H1 (cell line): Measurements from ENCODE around the gene PAX5. TPM values are rescaled to one million over a fixed set of nuclear protein-coding genes. Genes with fewer than 3 reads are reported as not detected.
A peak's percentile ranks its signal among the peaks of the same experiment; 100 is the strongest.

Experiments
- CTCF ChIA-PET: fragments of 300-600 bp; sonication (Branson Sonifier 250); formaldehyde crosslinking; loops from one replicate; lab custom pipeline; 2021; ENCODE audit not compliant: partially characterized antibody; lab: Charles Lee
- POLR2A ChIA-PET: fragments of 300-600 bp; sonication (Branson Sonifier 250); formaldehyde crosslinking; loops from one replicate; lab custom pipeline; 2021; ENCODE audit warnings: inconsistent platforms; ENCODE audit not compliant: partially characterized antibody; lab: Charles Lee
- DNase-seq, 2 experiments: peaks; one replicate each; pipeline versions ENCODE4 v3.0.0 to v3.0.0-alpha.2; 2010 to 2022; ENCODE audit warnings: low spot score in 2 of 2, low read depth in 1 of 2, mixed read lengths in 1 of 2
- FAIRE-seq: peaks from 2 replicates; lab custom pipeline; 2011; peaks lifted over from hg19 to GRCh38; lab: Jason Lieb, UNC
- H2AFZ ChIP-seq: 2 replicates; pipeline ENCODE4 v1.8.1; 2012; ENCODE audit warnings: low read length, inconsistent platforms
- H2AK5ac ChIP-seq: 2 replicates; pipeline ENCODE4 v1.6.1; 2013; ENCODE audit warnings: low read depth, low read length
- H2BK120ac ChIP-seq: replicated peaks from 2 replicates; pipeline ENCODE3; 2013; ENCODE audit warnings: low read depth, low read length, inconsistent platforms
- H2BK12ac ChIP-seq: 2 replicates; pipeline ENCODE4 v1.6.1; 2013; ENCODE audit warnings: low read depth, low read length
- H2BK15ac ChIP-seq: 2 replicates; pipeline ENCODE4 v1.6.1; 2013; ENCODE audit warnings: low read length
- H2BK20ac ChIP-seq: 2 replicates; pipeline ENCODE4 v1.6.1; 2013; ENCODE audit warnings: low read length
- H2BK5ac ChIP-seq: 2 replicates; pipeline ENCODE4 v1.6.1; 2013; ENCODE audit warnings: low read depth, low read length
- H3K14ac ChIP-seq: 2 replicates; pipeline ENCODE4 v1.6.1; 2013; ENCODE audit warnings: inconsistent platforms; ENCODE audit not compliant: insufficient read length
- H3K18ac ChIP-seq: 2 replicates; pipeline ENCODE4 v1.6.1; 2013; ENCODE audit warnings: low read length; ENCODE audit errors: extremely low read depth
- H3K23ac ChIP-seq: 2 replicates; pipeline ENCODE4 v1.6.1; 2013; ENCODE audit warnings: inconsistent platforms; ENCODE audit not compliant: insufficient read length
- H3K23me2 ChIP-seq: 2 replicates; pipeline ENCODE4 v1.6.1; 2013; ENCODE audit warnings: low read depth, low read length
- H3K27ac ChIP-seq: 2 replicates; pipeline ENCODE4 v1.6.1; 2011; ENCODE audit warnings: low read depth, low read length, inconsistent platforms
- H3K27me3 ChIP-seq, 4 experiments: replicated peaks in 1 of 4; 1 replicate in 1 of 4; 2 replicates in 3 of 4; pipeline versions ENCODE4 v1.6.1 to v1.8.1; 2011 to 2013; ENCODE audit warnings: low read length in 3 of 4, mild to moderate bottlenecking in 3 of 4, inconsistent platforms in 2 of 4, mixed read lengths in 2 of 4, moderate library complexity in 1 of 4; ENCODE audit not compliant: control insufficient read depth in 3 of 4, insufficient read depth in 3 of 4; ENCODE audit errors: extremely low read depth in 1 of 4
- H3K36me3 ChIP-seq, 4 experiments: 2 replicates each; pipeline versions ENCODE4 v1.6.1 to v1.8.1; 2011 to 2013; ENCODE audit warnings: mild to moderate bottlenecking in 4 of 4, low read length in 3 of 4, moderate library complexity in 2 of 4, control low read depth in 1 of 4, inconsistent platforms in 1 of 4; ENCODE audit not compliant: insufficient read depth in 4 of 4, control insufficient read depth in 2 of 4
- H3K4ac ChIP-seq: replicated peaks from 2 replicates; pipeline ENCODE3; 2013; ENCODE audit warnings: low read length, low read depth, mixed read lengths, inconsistent platforms; ENCODE audit not compliant: insufficient read length
- H3K4me1 ChIP-seq, 4 experiments: replicated peaks in 1 of 4; 1 replicate in 1 of 4; 2 replicates in 3 of 4; pipeline versions ENCODE4 v1.6.1 to v1.8.1; 2011 to 2013; ENCODE audit warnings: low read length in 3 of 4, inconsistent platforms in 2 of 4, mixed read lengths in 1 of 4; ENCODE audit not compliant: insufficient read depth in 4 of 4, control insufficient read depth in 3 of 4
- H3K4me2 ChIP-seq, 2 experiments: 2 replicates each; pipeline versions ENCODE4 v1.6.1 to v1.8.1; 2011 to 2013; ENCODE audit warnings: low read depth in 2 of 2, low read length in 2 of 2, control low read depth in 1 of 2, inconsistent platforms in 1 of 2, mild to moderate bottlenecking in 1 of 2; ENCODE audit not compliant: insufficient read depth in 1 of 2
- H3K4me3 ChIP-seq, 4 experiments: fragments of 200-600, 300-600 bp in 1 of 4; sonication (generic), shearing (Covaris generic), sonication (Bioruptor Twin) in 1 of 4; 2 replicates each; pipeline versions ENCODE4 v1.5.1 to v1.8.1; 2011 to 2016; ENCODE audit warnings: low read length in 4 of 4, low read depth in 3 of 4, control low read depth in 2 of 4, inconsistent platforms in 2 of 4, mild to moderate bottlenecking in 2 of 4, mixed read lengths in 1 of 4, moderate library complexity in 1 of 4; ENCODE audit not compliant: insufficient read depth in 2 of 4; ENCODE audit errors: extremely low read depth in 1 of 4
- H3K56ac ChIP-seq: replicated peaks from 2 replicates; pipeline ENCODE3; 2013; ENCODE audit warnings: low read depth, mild to moderate bottlenecking, mixed read lengths, low read length, inconsistent platforms; ENCODE audit not compliant: insufficient read length
- H3K79me1 ChIP-seq: 2 replicates; pipeline ENCODE4 v1.6.1; 2013; ENCODE audit warnings: low read depth, low read length, control low read depth
- H3K79me2 ChIP-seq, 2 experiments: 2 replicates each; pipeline versions ENCODE4 v1.6.1 to v1.8.1; 2012 to 2013; ENCODE audit warnings: low read length in 2 of 2, mild to moderate bottlenecking in 2 of 2, inconsistent platforms in 1 of 2; ENCODE audit not compliant: insufficient read depth in 2 of 2, control insufficient read depth in 1 of 2
- H3K9ac ChIP-seq, 4 experiments: replicated peaks in 1 of 4; 1 replicate in 1 of 4; 2 replicates in 3 of 4; pipeline versions ENCODE4 v1.6.1 to v1.8.1; 2011 to 2013; ENCODE audit warnings: low read depth in 3 of 4, low read length in 3 of 4, control low read depth in 2 of 4, mild to moderate bottlenecking in 2 of 4, moderate library complexity in 2 of 4, inconsistent platforms in 1 of 4; ENCODE audit errors: extremely low read depth in 1 of 4
- H3K9me3 ChIP-seq, 2 experiments: 2 replicates each; pipeline versions ENCODE4 v1.6.1 to v1.8.1; 2012 to 2013; ENCODE audit warnings: mild to moderate bottlenecking in 2 of 2, moderate library complexity in 2 of 2, control low read depth in 1 of 2, inconsistent platforms in 1 of 2, low read depth in 1 of 2, low read length in 1 of 2, mixed read lengths in 1 of 2; ENCODE audit not compliant: insufficient read depth in 2 of 2
- H4K20me1 ChIP-seq, 2 experiments: replicated peaks in 1 of 2; 2 replicates each; pipeline versions ENCODE3 to v1.8.1; 2011 to 2013; ENCODE audit warnings: inconsistent platforms in 2 of 2, low read length in 2 of 2, mild to moderate bottlenecking in 1 of 2; ENCODE audit not compliant: insufficient read depth in 2 of 2, control insufficient read depth in 1 of 2
- H4K5ac ChIP-seq: 2 replicates; pipeline ENCODE4 v1.6.1; 2013; ENCODE audit warnings: low read length, low read depth, mixed read lengths, inconsistent platforms; ENCODE audit not compliant: insufficient read length
- H4K8ac ChIP-seq: 2 replicates; pipeline ENCODE4 v1.8.0; 2013; ENCODE audit warnings: mild to moderate bottlenecking, moderate library complexity, low read length, inconsistent platforms; ENCODE audit not compliant: insufficient read depth; ENCODE audit errors: extremely low read depth
- H4K91ac ChIP-seq: replicated peaks from 2 replicates; pipeline ENCODE3; 2013; ENCODE audit warnings: low read length, mixed read lengths, inconsistent platforms; ENCODE audit not compliant: insufficient read length
- BCL11A ChIP-seq, 2 experiments: IDR thresholded peaks; one replicate each; pipeline ENCODE4 v1.6.1; 2011; ENCODE audit warnings: low read depth in 2 of 2, low read length in 2 of 2, mild to moderate bottlenecking in 2 of 2
- CEBPB ChIP-seq: IDR thresholded peaks from 2 replicates; pipeline ENCODE4 v1.6.1; 2012; ENCODE audit warnings: low read depth, low read length
- EP300 ChIP-seq, 2 experiments: IDR thresholded peaks; 1 replicate in 1 of 2; 2 replicates in 1 of 2; pipeline ENCODE4 v1.6.1; 2011 to 2012; ENCODE audit warnings: low read depth in 2 of 2, low read length in 2 of 2, mild to moderate bottlenecking in 2 of 2, borderline replicate concordance in 1 of 2, inconsistent platforms in 1 of 2, moderate library complexity in 1 of 2
- HDAC6 ChIP-seq: IDR thresholded peaks from one replicate; pipeline ENCODE4 v1.7.1; 2012; ENCODE audit warnings: low read depth, mild to moderate bottlenecking, inconsistent platforms, low read length, moderate library complexity
- SP1 ChIP-seq: IDR thresholded peaks from 2 replicates; pipeline ENCODE4 v1.6.1; 2011; ENCODE audit warnings: low read depth, low read length
- SP2 ChIP-seq: IDR thresholded peaks from 2 replicates; pipeline ENCODE4 v1.6.1; 2012; ENCODE audit warnings: mild to moderate bottlenecking, low read length, inconsistent platforms
- SRF ChIP-seq: IDR thresholded peaks from 2 replicates; pipeline ENCODE4 v1.6.1; 2011; ENCODE audit warnings: mild to moderate bottlenecking, low read depth, low read length, moderate library complexity
- TEAD4 ChIP-seq: IDR thresholded peaks from 2 replicates; pipeline ENCODE4 v1.6.1; 2012; ENCODE audit warnings: low read depth, low read length, inconsistent platforms, mixed read lengths
- WGBS, 2 experiments: shearing (Covaris generic) in 1 of 2; methylation state at CpG; one replicate each; pipeline versions ENCODE4 v1.1.6 to v1.1.7; 2013 to 2015; ENCODE audit warnings: low lambda C conversion rate in 2 of 2, mixed read lengths in 2 of 2, inconsistent platforms in 1 of 2, low coverage in 1 of 2, missing lambda C conversion rate in 1 of 2; ENCODE audit not compliant: insufficient replicate concordance in 2 of 2, insufficient coverage in 1 of 2, insufficient read length in 1 of 2; ENCODE audit errors: extremely low coverage in 1 of 2, missing lambda C conversion rate in 1 of 2; 5-methylcytosine and 5-hydroxymethylcytosine counted together
- polyA plus RNA-seq, 7 experiments: library from polyadenylated mRNA; depleted of rRNA in 3 of 7; stranded (reverse) in 5 of 7; unstranded in 2 of 7; fragments of >200 nt in 5 of 7; fragments of 200-250 nt in 2 of 7; gene quantifications; 1 replicate in 5 of 7; 2 replicates in 1 of 7; 4 replicates in 1 of 7; pipeline versions ENCODE4 v1.2.1 to v1.2.3, GENCODE V29; 2011 to 2013; ENCODE audit warnings: missing spikeins in 2 of 7, mixed read lengths in 2 of 7
- total RNA-seq: library from RNA; stranded (reverse); fragmentation: NEBNext Ultra II Directional; extraction: Animal tissue kit (Norgen Biotek cat#: 25700); gene quantifications from 2 replicates; pipeline ENCODE4 v1.2.1, GENCODE V29; 2021
- TF ChIP-seq, protein P1 (sequence below), 3 experiments: IDR thresholded peaks; 1 replicate in 2 of 3; 2 replicates in 1 of 3; pipeline versions ENCODE4 v1.5.1 to v1.6.1; 2011; ENCODE audit warnings: low read length in 3 of 3, mild to moderate bottlenecking in 3 of 3, inconsistent platforms in 2 of 3, low read depth in 1 of 3, moderate library complexity in 1 of 3; ENCODE audit not compliant: insufficient read depth in 1 of 3; ENCODE audit errors: control extremely low read depth in 1 of 3

PAX5 gene
- total and polyA plus RNA-seq, 2 of the 8 experiments (the other 6 are each of a cell fraction or from before 2014, with no cell fraction given) = 0.29 to 0.43 TPM

DNA sequence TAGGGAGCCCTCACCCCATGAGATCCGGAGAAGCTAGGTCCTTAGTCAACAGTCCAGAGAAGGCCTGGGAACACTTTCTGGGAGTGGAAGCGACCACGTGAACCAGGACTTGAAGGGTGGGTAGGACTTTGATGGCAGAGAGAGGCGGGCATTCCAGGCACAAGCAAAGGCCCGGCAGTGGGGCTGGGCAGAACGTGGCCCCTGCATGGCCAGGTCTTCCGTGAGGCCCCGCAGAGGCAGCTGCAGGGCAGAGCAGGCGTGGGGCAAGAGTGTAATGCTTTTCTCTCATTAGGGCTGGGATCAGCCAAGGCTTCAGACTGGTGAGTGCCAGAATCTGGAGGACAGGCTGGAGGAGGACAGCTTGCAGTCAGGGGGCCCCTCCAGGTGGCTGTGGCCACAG, 184.1 kb downstream of the PAX5 start:
- H2BK12ac ChIP-seq = no peak overlapping the region
- DNase-seq (no peak), FAIRE-seq (no peak)
- no peak overlapping the region for H3K4me2 ChIP-seq
- no peak overlapping the region for H2BK20ac ChIP-seq
- no peak overlapping the region for H2BK5ac ChIP-seq
- H3K9me3 ChIP-seq = no peaks in the 10 kb centered on the region
- no peak overlapping the region for H4K91ac ChIP-seq
- WGBS, 2 experiments = 92% methylated on average over 9 of the region's 9 CpGs; no CpG with 5 or more reads in 1 of the 2 experiments
- no peak overlapping the region for H2BK15ac ChIP-seq
- no peaks in the 10 kb centered on the region for H3K36me3 ChIP-seq
- H3K4me3 ChIP-seq = no peak overlapping the region
- H3K9ac ChIP-seq = no peak overlapping the region
- ChIA-PET CTCF (interaction anchor here (0.9 to 13.8 kb wide), 4 partner anchors 17 to 130 kb away, joined by 3 to 148 read pairs (median 4); no protein-coding TSS in a partner anchor), POLR2A (no interaction called here)
- no peaks in the 10 kb centered on the region for H3K79me2 ChIP-seq
- peaks cover 0 to 6% (median 0%) of the 10 kb centered on the region in 4 experiments; a peak in 1 of 7 replicates for H3K4me1 ChIP-seq
- TF ChIP-seq CEBPB (no peak), SP1 (no peak), EP300 (IDR thresholded peaks at IDR 0.05; ENCODE audit: borderline replicate concordance in 1 of 2, low read depth in 2 of 2, low read length in 2 of 2) (no peak), SRF (no peak), BCL11A (IDR thresholded peaks at IDR 0.05; ENCODE audit: low read depth in 2 of 2, low read length in 2 of 2) (no peak), SP2 (no peak), TEAD4 (no peak), HDAC6 (no peak)
- TF ChIP-seq, protein P1, sequence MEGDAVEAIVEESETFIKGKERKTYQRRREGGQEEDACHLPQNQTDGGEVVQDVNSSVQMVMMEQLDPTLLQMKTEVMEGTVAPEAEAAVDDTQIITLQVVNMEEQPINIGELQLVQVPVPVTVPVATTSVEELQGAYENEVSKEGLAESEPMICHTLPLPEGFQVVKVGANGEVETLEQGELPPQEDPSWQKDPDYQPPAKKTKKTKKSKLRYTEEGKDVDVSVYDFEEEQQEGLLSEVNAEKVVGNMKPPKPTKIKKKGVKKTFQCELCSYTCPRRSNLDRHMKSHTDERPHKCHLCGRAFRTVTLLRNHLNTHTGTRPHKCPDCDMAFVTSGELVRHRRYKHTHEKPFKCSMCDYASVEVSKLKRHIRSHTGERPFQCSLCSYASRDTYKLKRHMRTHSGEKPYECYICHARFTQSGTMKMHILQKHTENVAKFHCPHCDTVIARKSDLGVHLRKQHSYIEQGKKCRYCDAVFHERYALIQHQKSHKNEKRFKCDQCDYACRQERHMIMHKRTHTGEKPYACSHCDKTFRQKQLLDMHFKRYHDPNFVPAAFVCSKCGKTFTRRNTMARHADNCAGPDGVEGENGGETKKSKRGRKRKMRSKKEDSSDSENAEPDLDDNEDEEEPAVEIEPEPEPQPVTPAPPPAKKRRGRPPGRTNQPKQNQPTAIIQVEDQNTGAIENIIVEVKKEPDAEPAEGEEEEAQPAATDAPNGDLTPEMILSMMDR (IDR thresholded peaks at IDR 0.05; ENCODE audit: control extremely low read depth in 1 of 3, insufficient read depth in 1 of 3, low read depth in 1 of 3, low read length in 3 of 3) = no peak
- 0 out of 2 replicates have a peak overlapping the region, but pooled peaks have one; percentile 12 for H4K8ac ChIP-seq
- no peaks in the 10 kb centered on the region; the same call in 1 of the 2 replicates for H3K23me2 ChIP-seq
- no peak overlapping the region for H3K56ac ChIP-seq
- no peaks in the 10 kb centered on the region for H4K20me1 ChIP-seq
- no peak overlapping the region for H3K18ac ChIP-seq
- H4K5ac ChIP-seq = no peak overlapping the region
- no peak overlapping the region for H3K14ac ChIP-seq
- H3K79me1 ChIP-seq = no peaks in the 10 kb centered on the region
- 0 out of 2 replicates have a peak overlapping the region, but pooled peaks have one; percentile 39 for H2AK5ac ChIP-seq
- H3K27ac ChIP-seq = no peak overlapping the region
- no peaks in the 10 kb centered on the region for H3K27me3 ChIP-seq
- no peak overlapping the region for H2AFZ ChIP-seq
- no peak overlapping the region for H3K23ac ChIP-seq
- H3K4ac ChIP-seq = no peak overlapping the region
- H2BK120ac ChIP-seq = no peak overlapping the region
